GM19397 (cell line): ENCODE results near the gene ORM1.

Experiments used
- ATAC-seq: cut with Tn5 transposase; IDR thresholded peaks from one replicate; pipeline ENCODE4 v1.9.1; 2021; ENCODE audit warnings: mild to moderate bottlenecking, moderate library complexity; ENCODE audit not compliant: unreplicated experiment

ORM1 gene

GRCh38 chr9:114287001-114287762 is 35.7 kb upstream of the ORM1 start:
- no peak for ATAC-seq

GRCh38 chr9:114287763-114288192 is 35.1 kb upstream of the ORM1 start:
- no peak for ATAC-seq

GRCh38 chr9:114288193-114289091 is 34.5 kb upstream of the ORM1 start:
- no peak for ATAC-seq

DNA sequence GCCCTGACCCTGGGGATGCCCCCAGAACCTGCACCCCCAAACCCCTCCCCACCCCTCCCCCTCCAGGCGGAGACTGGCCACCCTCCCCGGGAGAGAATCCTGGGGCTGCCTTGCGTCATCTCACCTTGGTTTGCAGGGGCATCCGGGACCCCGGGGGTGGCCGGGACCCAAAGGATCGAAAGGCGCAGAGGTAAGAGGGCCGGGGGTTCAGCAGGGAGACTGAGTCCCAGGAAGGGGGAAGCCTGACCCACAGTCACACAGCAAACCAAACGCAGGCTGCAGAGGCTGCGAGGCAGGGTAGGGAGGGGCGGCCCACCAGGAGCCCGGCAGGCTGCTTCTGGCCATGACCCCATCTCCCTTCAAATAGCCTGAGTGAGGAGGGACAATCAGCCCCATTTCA is 33.8 kb upstream of the ORM1 start:
- ATAC-seq: no peak

DNA sequence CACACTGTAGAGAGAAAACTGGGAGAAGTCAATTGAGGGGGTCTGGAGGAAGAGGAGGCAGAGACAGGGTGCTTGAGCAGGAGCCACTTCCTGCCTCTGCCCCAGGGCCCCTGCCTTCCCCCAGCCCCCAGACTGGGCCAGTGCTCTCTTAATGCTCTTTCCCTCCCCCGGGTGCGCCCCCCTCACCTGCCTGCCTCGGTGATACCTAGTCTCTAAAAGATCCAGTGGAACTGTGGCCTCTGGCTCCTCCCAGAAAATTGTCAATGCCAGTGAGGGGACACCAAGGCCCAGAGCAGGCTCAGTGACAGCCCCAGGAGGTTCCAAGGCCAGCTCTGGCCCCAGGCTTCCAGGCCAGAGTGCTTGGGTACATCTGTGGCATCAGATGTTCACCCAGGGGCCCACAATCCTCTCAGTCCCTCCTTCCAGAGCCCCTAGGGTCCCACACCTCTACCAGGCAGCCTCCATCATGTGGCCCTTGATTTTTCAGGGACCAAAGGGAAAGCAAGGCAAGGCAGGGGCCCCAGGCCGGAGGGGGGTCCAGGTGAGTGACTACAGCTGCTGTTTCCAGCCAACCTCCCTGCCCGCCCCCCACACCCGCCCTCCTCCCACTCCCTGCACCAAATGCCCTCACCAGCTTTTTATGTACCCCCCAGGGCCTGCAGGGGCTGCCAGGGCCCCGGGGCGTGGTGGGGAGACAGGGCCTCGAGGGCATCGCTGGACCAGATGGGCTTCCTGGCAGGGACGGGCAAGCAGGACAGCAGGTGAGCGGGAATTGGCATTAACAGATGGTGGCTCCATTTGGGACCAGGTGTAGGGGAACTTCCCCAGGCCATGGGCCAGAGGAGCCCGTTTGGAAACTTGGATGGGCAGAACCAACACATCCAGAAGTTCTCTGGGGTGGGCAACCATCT is 33.1 kb upstream of the ORM1 start:
- no peak for ATAC-seq

GRCh38 chr9:114290561-114290986 is 32.3 kb upstream of the ORM1 start:
- ATAC-seq: no peak

- no peak for ATAC-seq
These were observed 31.8 kb upstream of the ORM1 start for GRCh38 chr9:114291064-114291474.

- no peak for ATAC-seq
These were observed 30.9 kb upstream of the ORM1 start for GRCh38 chr9:114291886-114292590.

- no peak for ATAC-seq
These were observed 28.2 kb upstream of the ORM1 start for GRCh38 chr9:114294664-114295063.

- no peak for ATAC-seq
These were observed 26.6 kb upstream of the ORM1 start for GRCh38 chr9:114296338-114296737.

DNA sequence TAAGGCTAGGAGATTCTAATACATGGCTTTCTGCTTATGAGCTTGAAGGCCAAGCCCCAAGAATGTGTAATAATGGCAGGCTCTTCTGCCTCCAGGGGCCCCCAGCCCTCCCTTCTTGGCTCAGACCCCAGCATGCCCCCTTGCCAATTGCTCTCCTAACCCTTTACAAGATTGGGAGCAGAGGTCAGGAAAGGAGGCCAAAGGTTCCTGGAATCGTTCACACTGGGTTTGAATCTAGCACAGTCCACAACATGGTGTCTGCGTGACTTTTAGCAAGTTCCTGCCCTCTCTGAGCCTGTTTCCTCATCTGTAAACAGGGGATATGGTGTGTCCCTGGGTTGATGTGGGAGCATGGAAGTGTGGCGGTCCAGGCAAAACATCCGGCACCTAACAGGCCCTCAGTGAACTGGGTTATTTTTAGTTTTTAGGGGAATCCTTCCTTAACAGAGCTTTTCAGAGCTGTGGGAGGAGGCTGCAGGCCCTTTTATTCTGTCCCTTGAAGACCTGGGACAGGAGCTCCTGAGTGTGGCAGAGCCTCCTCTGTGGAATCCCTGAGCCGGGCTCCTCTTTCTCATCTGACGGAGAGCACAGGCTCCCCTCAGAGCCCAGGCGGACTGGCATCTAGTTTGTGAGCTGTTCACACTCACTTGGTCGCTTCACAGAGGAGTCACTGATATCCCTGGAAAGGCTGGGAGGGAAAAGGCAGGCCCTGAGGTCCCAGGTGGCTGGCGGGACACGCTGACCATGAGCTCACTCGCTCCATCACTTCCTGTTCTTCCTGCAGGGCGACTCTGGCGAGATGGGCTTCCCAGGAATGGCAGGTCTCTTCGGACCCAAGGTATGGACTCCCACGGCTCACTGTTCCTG is 23.4 kb upstream of the ORM1 start:
- ATAC-seq: no peak

DNA sequence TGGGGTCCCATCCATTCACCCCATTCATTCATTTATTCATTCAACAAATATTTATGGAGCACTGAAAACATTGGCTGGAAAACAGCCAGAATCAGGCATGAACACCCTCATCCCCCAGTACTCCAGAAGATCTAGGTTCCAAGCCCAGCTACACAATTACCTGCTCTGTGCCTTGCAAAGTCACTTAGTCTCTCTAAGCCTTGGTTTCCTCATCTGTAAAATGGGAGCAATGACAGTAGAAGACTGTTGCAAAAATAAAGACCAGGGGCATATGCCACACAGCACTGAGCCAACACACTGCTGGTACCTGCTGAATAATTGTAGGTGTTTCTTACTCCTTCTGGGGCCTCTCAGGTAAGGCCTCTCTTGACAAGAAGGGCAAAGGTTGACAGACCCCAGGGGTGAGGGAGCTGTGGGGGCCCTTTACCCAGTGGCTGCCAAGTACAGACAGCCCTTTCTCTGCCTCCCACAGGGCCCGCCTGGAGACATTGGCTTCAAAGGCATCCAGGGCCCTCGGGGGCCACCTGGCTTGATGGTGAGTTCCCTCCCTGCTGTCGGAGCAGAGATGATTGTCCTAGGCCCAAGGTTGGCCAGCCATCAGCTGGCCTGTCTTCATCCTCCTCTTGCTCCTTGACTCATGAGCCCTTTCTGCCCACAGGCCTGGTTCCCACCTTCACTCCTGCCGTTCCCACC is 22.6 kb upstream of the ORM1 start:
- no peak for ATAC-seq

GRCh38 chr9:114300846-114301797 is 21.8 kb upstream of the ORM1 start:
- ATAC-seq: no peak

GRCh38 chr9:114301798-114302565 is 20.9 kb upstream of the ORM1 start:
- ATAC-seq: no peak

DNA sequence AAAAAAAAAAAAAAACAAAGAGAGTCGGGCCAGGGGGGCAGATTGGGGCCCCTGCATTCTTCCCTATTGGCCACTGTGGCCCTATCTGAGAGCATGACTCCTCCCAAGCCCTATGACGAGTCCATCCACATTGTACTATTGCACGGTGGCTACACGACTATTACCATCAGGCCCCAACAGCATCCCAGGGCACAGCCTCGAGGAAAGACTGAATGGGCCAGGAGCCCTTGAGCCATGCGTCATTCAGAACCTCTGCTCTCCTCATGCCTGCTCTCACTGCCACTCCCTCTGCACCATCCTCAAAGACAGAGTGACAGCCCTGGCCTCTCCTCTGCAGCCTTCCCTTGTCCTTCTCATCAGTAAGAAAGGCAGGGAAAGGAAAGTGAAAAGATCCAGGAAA is 20.2 kb upstream of the ORM1 start:
- no peak for ATAC-seq

DNA sequence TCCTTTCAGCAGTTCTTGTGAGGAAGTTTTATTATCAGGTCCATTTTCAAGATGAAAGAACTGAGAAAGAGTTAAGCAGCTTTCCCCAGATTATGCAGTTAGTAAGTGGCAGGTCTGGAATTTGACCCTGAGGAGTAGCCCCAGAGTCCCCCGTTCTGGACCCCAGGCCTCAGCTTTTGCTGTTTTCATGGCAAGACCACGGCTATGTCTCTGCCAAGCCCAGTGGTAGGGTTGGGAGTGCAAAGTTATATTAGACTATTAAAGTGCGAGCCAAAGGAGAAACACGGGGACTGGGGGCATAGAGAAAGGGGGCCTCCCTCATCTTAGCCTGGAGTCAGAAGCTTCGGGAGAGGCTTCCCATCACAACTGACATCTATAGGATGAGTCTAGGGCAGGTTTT is 19.3 kb upstream of the ORM1 start:
- ATAC-seq: no peak

GRCh38 chr9:114303977-114304376 is 18.9 kb upstream of the ORM1 start:
- ATAC-seq: no peak
